H9 (cell line): Measurements from ENCODE around the gene AMTN. TPM values are rescaled to one million over a fixed set of nuclear protein-coding genes. Genes with fewer than 3 reads are reported as not detected.

ENCODE experiments used
- DNase-seq: peaks from one replicate; pipeline ENCODE4 v3.0.0-alpha.2; 2017
- H2AFZ ChIP-seq: one replicate; pipeline ENCODE4 v1.6.1; 2013; ENCODE audit warnings: mild to moderate bottlenecking, low read length, control low read depth, moderate library complexity
- H2AK5ac ChIP-seq: 2 replicates; pipeline ENCODE4 v1.6.1; 2013; ENCODE audit warnings: low read length, control low read depth, mixed read lengths; ENCODE audit not compliant: insufficient read length
- H2BK120ac ChIP-seq: one replicate; pipeline ENCODE4 v1.6.1; 2013; ENCODE audit warnings: low read depth, mild to moderate bottlenecking, low read length, control low read depth, inconsistent platforms; ENCODE audit not compliant: poor library complexity, severe bottlenecking
- H2BK12ac ChIP-seq: 2 replicates; pipeline ENCODE4 v1.6.1; 2013; ENCODE audit warnings: low read length, control low read depth, mixed read lengths, low read depth; ENCODE audit not compliant: insufficient read length
- H2BK15ac ChIP-seq: 2 replicates; pipeline ENCODE4 v1.6.1; 2013; ENCODE audit warnings: low read depth, low read length, control low read depth
- H2BK20ac ChIP-seq: one replicate; pipeline ENCODE4 v1.6.1; 2013; ENCODE audit warnings: low read depth, mild to moderate bottlenecking, low read length, control low read depth, inconsistent platforms; ENCODE audit not compliant: poor library complexity, severe bottlenecking
- H2BK5ac ChIP-seq: 2 replicates; pipeline ENCODE4 v1.6.1; 2013; ENCODE audit warnings: low read length, control low read depth, mixed read lengths; ENCODE audit not compliant: insufficient read length
- H3K14ac ChIP-seq: 2 replicates; pipeline ENCODE4 v1.6.1; 2013; ENCODE audit warnings: low read length, control low read depth; ENCODE audit not compliant: insufficient read depth
- H3K18ac ChIP-seq: 2 replicates; pipeline ENCODE4 v1.6.1; 2013; ENCODE audit warnings: low read depth, mild to moderate bottlenecking, mixed read lengths, low read length, control low read depth; ENCODE audit not compliant: insufficient read length
- H3K23ac ChIP-seq: 2 replicates; pipeline ENCODE4 v1.6.1; 2013; ENCODE audit warnings: low read length, control low read depth, mixed read lengths, low read depth; ENCODE audit not compliant: insufficient read length
- H3K23me2 ChIP-seq: 2 replicates; pipeline ENCODE4 v1.6.1; 2013; ENCODE audit warnings: low read depth, mild to moderate bottlenecking, mixed read lengths, low read length, control low read depth; ENCODE audit not compliant: insufficient read length, poor library complexity, severe bottlenecking
- H3K27ac ChIP-seq: 2 replicates; pipeline ENCODE4 v1.5.1; 2013; ENCODE audit warnings: low read length, control low read depth, mixed read lengths, low read depth; ENCODE audit not compliant: insufficient read length
- H3K27me3 ChIP-seq: 2 replicates; pipeline ENCODE4 v1.6.1; 2013; ENCODE audit warnings: low read length, control low read depth, inconsistent platforms; ENCODE audit not compliant: insufficient read depth
- H3K4ac ChIP-seq: 2 replicates; pipeline ENCODE4 v1.6.1; 2013; ENCODE audit warnings: low read depth, mild to moderate bottlenecking, control low read depth, inconsistent platforms, low read length, moderate library complexity
- H3K4me1 ChIP-seq: 2 replicates; pipeline ENCODE4 v1.6.1; 2013; ENCODE audit warnings: low read length, control low read depth, inconsistent platforms; ENCODE audit not compliant: insufficient read depth
- H3K4me2 ChIP-seq: 2 replicates; pipeline ENCODE4 v1.6.1; 2013; ENCODE audit warnings: low read length, control low read depth, mixed read lengths; ENCODE audit not compliant: insufficient read length, insufficient read depth
- H3K56ac ChIP-seq: 2 replicates; pipeline ENCODE4 v1.6.1; 2013; ENCODE audit warnings: low read depth, mild to moderate bottlenecking, mixed read lengths, low read length, control low read depth; ENCODE audit not compliant: insufficient read length
- H3K79me1 ChIP-seq: 2 replicates; pipeline ENCODE4 v1.6.1; 2013; ENCODE audit warnings: low read depth, mild to moderate bottlenecking, moderate library complexity, low read length, control low read depth, inconsistent platforms; ENCODE audit not compliant: insufficient read depth, poor library complexity, severe bottlenecking
- H3K79me2 ChIP-seq: 2 replicates; pipeline ENCODE4 v1.6.1; 2013; ENCODE audit warnings: low read length, control low read depth, inconsistent platforms; ENCODE audit not compliant: insufficient read depth
- H3K9ac ChIP-seq: 2 replicates; pipeline ENCODE4 v1.6.1; 2013; ENCODE audit warnings: low read length, control low read depth, mixed read lengths; ENCODE audit not compliant: insufficient read length; ENCODE audit errors: extremely low read depth
- H3K9me3 ChIP-seq: one replicate; pipeline ENCODE4 v1.6.1; 2013; ENCODE audit warnings: low read depth, low read length, inconsistent platforms; ENCODE audit not compliant: control insufficient read depth
- H3T11ph ChIP-seq: one replicate; pipeline ENCODE4 v1.6.1; 2013; ENCODE audit warnings: mild to moderate bottlenecking, low read length, control low read depth, inconsistent platforms
- H4K20me1 ChIP-seq: one replicate; pipeline ENCODE4 v1.6.1; 2013; ENCODE audit not compliant: control insufficient read depth, insufficient read length, insufficient read depth
- H4K5ac ChIP-seq: 2 replicates; pipeline ENCODE4 v1.6.1; 2013; ENCODE audit warnings: low read depth, mild to moderate bottlenecking, mixed read lengths, low read length, control low read depth; ENCODE audit not compliant: insufficient read length
- H4K8ac ChIP-seq: replicated peaks from 2 replicates; pipeline ENCODE4 v1.6.1; 2013; ENCODE audit warnings: low read length, control low read depth, mixed read lengths, low read depth; ENCODE audit not compliant: insufficient read length
- H4K91ac ChIP-seq: 2 replicates; pipeline ENCODE4 v1.6.1; 2013; ENCODE audit warnings: low read depth, mild to moderate bottlenecking, moderate library complexity, mixed read lengths, low read length, control low read depth; ENCODE audit not compliant: insufficient read length
- H3K27ac Mint-ChIP-seq, 3 experiments: 2 replicates in 2 of 3; 3 replicates in 1 of 3; pipeline ENCODE4 v1.8.0; 2020 to 2021; ENCODE audit warnings: mixed read lengths in 3 of 3, mild to moderate bottlenecking in 1 of 3, moderate library complexity in 1 of 3
- H3K27me3 Mint-ChIP-seq: 2 replicates; pipeline ENCODE4 v1.8.0; 2021; ENCODE audit warnings: low read depth, mild to moderate bottlenecking, moderate library complexity, mixed read lengths
- H3K36me3 Mint-ChIP-seq, 3 experiments: 2 replicates in 2 of 3; 3 replicates in 1 of 3; pipeline ENCODE4 v1.8.0; 2020 to 2021; ENCODE audit warnings: low read depth in 3 of 3, mixed read lengths in 3 of 3; ENCODE audit not compliant: insufficient read depth in 1 of 3
- H3K4me1 Mint-ChIP-seq, 2 experiments: 2 replicates each; pipeline ENCODE4 v1.8.0; 2020; ENCODE audit warnings: mixed read lengths in 2 of 2
- H3K4me3 Mint-ChIP-seq, 2 experiments: 2 replicates in 1 of 2; 3 replicates in 1 of 2; pipeline ENCODE4 v1.8.0; 2020 to 2021; ENCODE audit warnings: mild to moderate bottlenecking in 2 of 2, mixed read lengths in 2 of 2, moderate library complexity in 1 of 2
- H3K9me3 Mint-ChIP-seq, 2 experiments: 2 replicates in 1 of 2; 3 replicates in 1 of 2; pipeline ENCODE4 v1.8.0; 2020; ENCODE audit warnings: mild to moderate bottlenecking in 2 of 2, mixed read lengths in 2 of 2, moderate library complexity in 1 of 2
- WGBS: extraction: QIAGEN DNeasy Blood & Tissue Kit; methylation state at CpG from one replicate; pipeline ENCODE4 v1.1.7; 2013; ENCODE audit warnings: missing lambda C conversion rate, low lambda C conversion rate, mixed read lengths; ENCODE audit not compliant: insufficient read length; ENCODE audit errors: extremely low coverage; 5-methylcytosine and 5-hydroxymethylcytosine counted together
- total RNA-seq: library from RNA; stranded (reverse); gene quantifications from 2 replicates; pipeline ENCODE4 v1.2.1, GENCODE V29; 2021
- TF ChIP-seq, protein P1 (sequence below): fragments of 200-600 bp; sonication (generic); conservative IDR thresholded peaks from 3 replicates; pipeline ENCODE4 v1.8.0; 2021; ENCODE audit warnings: antibody characterized with exemption, mild to moderate bottlenecking

Gene AMTN
- total RNA-seq, 1 experiment from 2014 or later = not detected

DNA sequence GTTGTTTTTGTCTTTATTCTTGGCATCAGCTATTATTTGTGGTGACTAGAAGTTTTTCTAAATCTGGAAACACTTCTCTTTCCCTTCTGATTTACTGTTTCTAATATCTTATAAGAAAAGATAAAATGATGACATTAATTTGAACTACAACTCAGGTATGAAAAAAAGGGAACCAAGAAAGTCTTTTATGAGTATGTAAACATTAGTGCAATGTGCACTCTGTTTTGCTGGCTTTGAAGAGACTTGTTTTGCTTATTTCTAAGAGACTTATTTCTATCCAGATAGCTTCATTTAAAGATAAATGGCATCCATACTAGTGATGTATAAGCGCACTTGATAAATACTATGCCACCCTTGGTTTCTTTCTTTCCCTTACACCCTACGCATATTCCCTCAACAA lies 63.6 kb downstream of the AMTN start:
- Histone ChIP-seq H2BK20ac (no peak overlapping the region), H3K18ac (no peak overlapping the region), H2BK120ac (no peak overlapping the region), H3T11ph (no peak overlapping the region), H3K4me2 (no peak overlapping the region), H4K8ac (no peak overlapping the region), H4K5ac (no peak overlapping the region), H3K27me3 (no peaks in the 10 kb centered on the region), H4K91ac (no peak overlapping the region), H3K9ac (no peak overlapping the region), H2AFZ (no peak overlapping the region), H3K4ac (no peak overlapping the region), H3K23ac (no peak overlapping the region), H2BK12ac (no peak overlapping the region), H3K9me3 (no peaks in the 10 kb centered on the region), H2BK5ac (no peak overlapping the region), H3K4me1 (no peaks in the 10 kb centered on the region), H3K79me1 (no peaks in the 10 kb centered on the region), H3K27ac (no peak overlapping the region), H3K14ac (no peak overlapping the region), H4K20me1 (no peaks in the 10 kb centered on the region), H3K23me2 (no peaks in the 10 kb centered on the region), H2AK5ac (no peak overlapping the region), H3K56ac (no peak overlapping the region), H3K79me2 (no peaks in the 10 kb centered on the region), H2BK15ac (no peak overlapping the region)
- Mint-ChIP-seq H3K4me1 (no peaks in the 10 kb centered on the region), H3K4me3 (no peak overlapping the region), H3K27me3 (no peaks in the 10 kb centered on the region), H3K36me3 (no peaks in the 10 kb centered on the region), H3K9me3 (no peaks in the 10 kb centered on the region; a peak in 1 of 5 replicates), H3K27ac (no peak overlapping the region)
- TF ChIP-seq, protein P1, sequence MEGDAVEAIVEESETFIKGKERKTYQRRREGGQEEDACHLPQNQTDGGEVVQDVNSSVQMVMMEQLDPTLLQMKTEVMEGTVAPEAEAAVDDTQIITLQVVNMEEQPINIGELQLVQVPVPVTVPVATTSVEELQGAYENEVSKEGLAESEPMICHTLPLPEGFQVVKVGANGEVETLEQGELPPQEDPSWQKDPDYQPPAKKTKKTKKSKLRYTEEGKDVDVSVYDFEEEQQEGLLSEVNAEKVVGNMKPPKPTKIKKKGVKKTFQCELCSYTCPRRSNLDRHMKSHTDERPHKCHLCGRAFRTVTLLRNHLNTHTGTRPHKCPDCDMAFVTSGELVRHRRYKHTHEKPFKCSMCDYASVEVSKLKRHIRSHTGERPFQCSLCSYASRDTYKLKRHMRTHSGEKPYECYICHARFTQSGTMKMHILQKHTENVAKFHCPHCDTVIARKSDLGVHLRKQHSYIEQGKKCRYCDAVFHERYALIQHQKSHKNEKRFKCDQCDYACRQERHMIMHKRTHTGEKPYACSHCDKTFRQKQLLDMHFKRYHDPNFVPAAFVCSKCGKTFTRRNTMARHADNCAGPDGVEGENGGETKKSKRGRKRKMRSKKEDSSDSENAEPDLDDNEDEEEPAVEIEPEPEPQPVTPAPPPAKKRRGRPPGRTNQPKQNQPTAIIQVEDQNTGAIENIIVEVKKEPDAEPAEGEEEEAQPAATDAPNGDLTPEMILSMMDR = no peak
- WGBS = 100% methylated on average over 1 of the region's 2 CpGs
- no peak for DNase-seq

Other genes starting within 250 kb of the AMTN start
- 0.15 TPM in 1 of 2 replicates, not detected in the other for gene CABS1, start 183.6 kb upstream of the AMTN start, total RNA-seq
- not detected in 2 replicates for gene SMR3A, start 157.8 kb upstream of the AMTN start, total RNA-seq
- not detected in 2 replicates for gene SMR3B, start 135.4 kb upstream of the AMTN start, total RNA-seq
- gene OPRPN, start 120.6 kb upstream of the AMTN start, total RNA-seq = not detected in 2 replicates
- not detected in 2 replicates for gene MUC7, start 46.4 kb upstream of the AMTN start, total RNA-seq
- not detected in 2 replicates for gene AMBN, start 73.7 kb downstream of the AMTN start, total RNA-seq
- not detected in 2 replicates for gene ENAM, start 110.2 kb downstream of the AMTN start, total RNA-seq
- not detected in 2 replicates for gene JCHAIN, start 147.9 kb downstream of the AMTN start, total RNA-seq
- gene UTP3, start 170.0 kb downstream of the AMTN start, total RNA-seq = 49.3 and 51.9 TPM in 2 replicates
- gene RUFY3, start 203.4 kb downstream of the AMTN start, total RNA-seq = 41.7 and 48.0 TPM in 2 replicates